22Rv1 (cell line): ENCODE measurements around the gene TWNK.

ENCODE experiments used
- H3K27ac ChIP-seq: fragments of 450-650 bp; 2 replicates; pipeline ENCODE4 v1.5.1; 2017
- CTCF ChIP-seq: fragments of 450-650 bp; IDR thresholded peaks from 2 replicates; pipeline ENCODE4 v1.5.1; 2017; ENCODE audit warnings: mild to moderate bottlenecking
- ZFX ChIP-seq: fragments of 450-650 bp; IDR thresholded peaks from 2 replicates; pipeline ENCODE4 v1.6.1; 2017; ENCODE audit warnings: antibody characterized with exemption, borderline replicate concordance

The TWNK gene

GRCh38 chr10:101007915-101008822, 20.8 kb downstream of the TWNK start:
- no peak overlapping the region for H3K27ac ChIP-seq
- no peak for TF ChIP-seq ZFX
- TF ChIP-seq CTCF, result no peak

GRCh38 chr10:101008823-101009423, 21.6 kb downstream of the TWNK start:
- no peak overlapping the region for H3K27ac ChIP-seq
- TF ChIP-seq ZFX (no peak), CTCF (no peak)

- TF ChIP-seq CTCF (no peak), ZFX (no peak)
- no peak overlapping the region for H3K27ac ChIP-seq
Observed at GRCh38 chr10:101010329-101010728, 23.0 kb downstream of the TWNK start.

GRCh38 chr10:101011517-101012423, 24.4 kb downstream of the TWNK start:
- TF ChIP-seq CTCF, result peak; percentile 12; the same call in 1 of the 2 replicates
- no peak for TF ChIP-seq ZFX
- H3K27ac ChIP-seq, result no peak overlapping the region

GRCh38 chr10:101012525-101013364, 25.4 kb downstream of the TWNK start:
- TF ChIP-seq ZFX (no peak), CTCF (peak; percentile 98)
- H3K27ac ChIP-seq, result no peak overlapping the region

- no peak for TF ChIP-seq ZFX
- no peak for TF ChIP-seq CTCF
- H3K27ac ChIP-seq, result no peak overlapping the region
Observed at GRCh38 chr10:101013365-101013825, 26.1 kb downstream of the TWNK start.
